ENCODE results near the gene COMT.

- TF ChIP-seq CTCF (IDR thresholded peaks at IDR 0.05) = peak; percentile 55 to 94 (median 59)
- TF ChIP-seq POLR2AphosphoS5 (IDR thresholded peaks at IDR 0.05; ENCODE audit: insufficient read depth in 1 of 2, low read depth in 1 of 2) = no peak
Measured at GRCh38 chr22:19970479-19971275, 29.1 kb downstream of the COMT start.
